NT2/D1 (cell line): Measurements from ENCODE around the gene PGM1.
A peak's percentile ranks its signal among the peaks of the same experiment; 100 is the strongest.

Experiments used
- DNase-seq: peaks from one replicate; pipeline ENCODE4 v3.0.0-alpha.2; 2011; ENCODE audit warnings: low read depth, low spot score
- H3K27me3 ChIP-seq: 2 replicates; pipeline ENCODE4 v1.6.0; 2011; ENCODE audit warnings: mild to moderate bottlenecking; ENCODE audit not compliant: insufficient read length, insufficient read depth
- H3K36me3 ChIP-seq: 2 replicates; pipeline ENCODE4 v1.6.1; 2011; ENCODE audit warnings: mild to moderate bottlenecking, low read length, mixed read lengths; ENCODE audit not compliant: insufficient read depth, insufficient read length
- H3K4me1 ChIP-seq: 2 replicates; pipeline ENCODE4 v1.5.1; 2011; ENCODE audit not compliant: insufficient read depth, insufficient read length
- H3K4me3 ChIP-seq: 2 replicates; pipeline ENCODE4 v1.5.1; 2011; ENCODE audit warnings: low read depth; ENCODE audit not compliant: insufficient read length
- H3K9ac ChIP-seq: 2 replicates; pipeline ENCODE4 v1.6.0; 2011; ENCODE audit warnings: low read depth; ENCODE audit not compliant: insufficient read length
- H3K9me3 ChIP-seq: 2 replicates; pipeline ENCODE4 v1.5.1; 2011; ENCODE audit warnings: mild to moderate bottlenecking, low read length; ENCODE audit not compliant: insufficient read depth
- SUZ12 ChIP-seq: IDR thresholded peaks from 2 replicates; pipeline ENCODE4 v1.6.1; 2011; ENCODE audit not compliant: insufficient read length, insufficient read depth; ENCODE audit errors: extremely low read depth
- YY1 ChIP-seq: IDR thresholded peaks from 2 replicates; pipeline ENCODE4 v1.6.1; 2011; ENCODE audit not compliant: insufficient read length, insufficient read depth
- ZNF274 ChIP-seq: IDR thresholded peaks from 2 replicates; pipeline ENCODE4 v1.6.1; 2011; ENCODE audit warnings: mild to moderate bottlenecking, low read depth, low read length

Gene PGM1

DNA sequence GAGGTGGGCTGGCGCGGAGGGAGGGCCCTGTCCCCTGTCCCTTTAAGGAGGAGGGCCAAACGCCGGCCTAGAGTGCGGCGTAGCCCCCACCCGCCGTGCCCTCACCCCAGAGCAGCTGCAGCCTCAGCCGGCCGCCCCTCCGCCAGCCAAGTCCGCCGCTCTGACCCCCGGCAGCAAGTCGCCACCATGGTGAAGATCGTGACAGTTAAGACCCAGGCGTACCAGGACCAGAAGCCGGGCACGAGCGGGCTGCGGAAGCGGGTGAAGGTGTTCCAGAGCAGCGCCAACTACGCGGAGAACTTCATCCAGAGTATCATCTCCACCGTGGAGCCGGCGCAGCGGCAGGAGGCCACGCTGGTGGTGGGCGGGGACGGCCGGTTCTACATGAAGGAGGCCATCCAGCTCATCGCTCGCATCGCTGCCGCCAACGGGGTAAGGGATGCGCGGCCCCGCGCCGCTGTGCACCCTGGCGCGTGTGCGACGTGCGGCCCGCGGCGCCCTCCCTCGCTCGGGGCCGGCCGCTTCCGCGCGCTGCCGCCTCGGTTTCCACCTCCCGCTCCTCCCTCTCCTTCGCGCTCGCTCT, at the start of gene PGM1:
Gene PGM1 (plus strand): TSS at position 109 of the 583 bp plus-strand sequence. CDS start 78 bp downstream, at position 187.
- H3K4me1 ChIP-seq: no peaks in the 10 kb centered on the region
- TF ChIP-seq YY1 (no peak), ZNF274 (no peak), SUZ12 (no peak)
- H3K36me3 ChIP-seq: peaks cover 12% of the 10 kb centered on the region
- peaks cover 6% of the 10 kb centered on the region for H3K27me3 ChIP-seq
- H3K9me3 ChIP-seq: no peaks in the 10 kb centered on the region
- no peak for DNase-seq
- peak within 1 kb of the TSS; percentile 82 for H3K4me3 ChIP-seq
- peak within 1 kb of the TSS; percentile 91 for H3K9ac ChIP-seq

DNA sequence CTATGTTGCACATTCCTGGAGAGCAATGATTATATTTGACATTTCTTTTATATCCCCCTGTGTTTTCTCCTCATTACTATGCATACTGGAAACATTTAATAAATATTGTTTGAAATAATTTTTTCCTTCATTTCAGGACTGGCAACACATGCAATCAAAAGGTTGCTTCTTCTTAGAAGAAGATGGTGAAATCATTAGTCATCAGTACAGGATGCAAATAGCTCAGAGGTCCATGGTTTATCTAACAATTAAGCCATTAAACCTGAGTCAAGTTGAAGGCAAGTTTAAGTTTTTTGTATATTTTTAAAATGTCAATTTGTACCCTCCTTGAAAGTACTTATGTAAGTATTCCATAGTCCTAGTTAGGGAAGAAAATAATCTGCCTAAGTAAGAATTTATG, 47.4 kb upstream of the PGM1 start:
- Histone ChIP-seq H3K27me3 (no peaks in the 10 kb centered on the region), H3K9ac (no peak overlapping the region), H3K4me1 (no peaks in the 10 kb centered on the region), H3K36me3 (no peaks in the 10 kb centered on the region), H3K9me3 (no peaks in the 10 kb centered on the region), H3K4me3 (no peak overlapping the region)
- DNase-seq: no peak
- no peak for TF ChIP-seq SUZ12
- TF ChIP-seq YY1: no peak
- no peak for TF ChIP-seq ZNF274

DNA sequence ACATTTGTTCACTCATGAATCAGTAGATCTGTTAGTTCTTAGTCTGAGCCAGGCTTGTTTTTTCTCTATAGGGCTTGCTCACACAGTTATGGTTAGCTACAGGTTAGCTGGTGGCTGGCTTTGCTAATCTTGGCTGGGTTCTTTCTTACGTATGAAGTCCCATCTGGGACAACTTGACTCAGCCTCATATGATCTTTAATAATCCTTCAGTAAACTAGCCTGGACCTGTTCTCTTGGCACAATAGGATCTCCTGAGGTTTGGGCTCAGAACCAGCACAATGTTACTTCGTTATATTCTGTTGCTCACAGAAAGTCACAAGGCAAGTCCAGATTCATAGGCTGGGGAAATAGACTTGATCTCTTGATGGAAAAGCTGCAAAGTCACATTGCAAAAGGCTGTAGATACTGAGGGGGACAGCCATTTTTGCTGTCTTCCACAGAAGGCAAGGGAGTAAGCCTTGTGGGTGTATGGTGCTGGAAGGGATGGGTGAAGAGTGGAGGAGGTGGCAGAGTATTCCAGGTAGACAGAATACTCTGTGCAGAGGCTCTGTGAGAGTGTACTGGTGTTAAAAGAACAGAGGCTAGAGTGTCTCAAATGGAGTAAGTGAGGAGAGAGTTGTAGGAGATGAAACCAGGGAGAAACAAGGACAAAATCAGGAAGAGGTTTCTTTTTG, 45.5 kb upstream of the PGM1 start:
- no peak overlapping the region for H3K4me3 ChIP-seq
- H3K4me1 ChIP-seq: no peaks in the 10 kb centered on the region
- no peaks in the 10 kb centered on the region for H3K27me3 ChIP-seq
- H3K9me3 ChIP-seq: no peaks in the 10 kb centered on the region
- no peak overlapping the region for H3K9ac ChIP-seq
- TF ChIP-seq SUZ12 (no peak), YY1 (no peak), ZNF274 (no peak)
- no peaks in the 10 kb centered on the region for H3K36me3 ChIP-seq
- DNase-seq: no peak

DNA sequence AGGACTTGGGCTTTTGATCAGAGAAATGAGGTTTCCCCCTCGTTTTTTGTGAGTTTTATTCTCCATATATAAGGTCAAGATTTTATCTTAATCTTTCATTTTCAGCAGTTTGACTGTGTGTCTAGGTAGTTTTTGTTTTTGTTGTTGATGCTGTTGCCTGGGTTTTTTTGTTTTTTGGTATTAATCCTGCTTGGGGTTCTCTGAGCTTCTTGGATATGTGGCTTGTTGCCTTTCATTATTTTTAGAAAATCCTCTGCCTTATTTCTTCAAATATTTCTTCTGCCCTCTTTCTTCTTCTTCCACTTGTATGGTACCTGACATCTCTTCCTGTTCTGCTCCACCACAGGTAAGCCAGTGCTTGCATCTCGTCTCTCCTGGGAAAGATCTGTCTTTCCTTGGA, 44.9 kb upstream of the PGM1 start:
- DNase-seq: no peak
- Histone ChIP-seq H3K36me3 (no peaks in the 10 kb centered on the region), H3K9ac (no peak overlapping the region), H3K9me3 (no peaks in the 10 kb centered on the region), H3K4me1 (no peaks in the 10 kb centered on the region), H3K4me3 (no peak overlapping the region), H3K27me3 (no peaks in the 10 kb centered on the region)
- TF ChIP-seq YY1: no peak
- no peak for TF ChIP-seq ZNF274

DNA sequence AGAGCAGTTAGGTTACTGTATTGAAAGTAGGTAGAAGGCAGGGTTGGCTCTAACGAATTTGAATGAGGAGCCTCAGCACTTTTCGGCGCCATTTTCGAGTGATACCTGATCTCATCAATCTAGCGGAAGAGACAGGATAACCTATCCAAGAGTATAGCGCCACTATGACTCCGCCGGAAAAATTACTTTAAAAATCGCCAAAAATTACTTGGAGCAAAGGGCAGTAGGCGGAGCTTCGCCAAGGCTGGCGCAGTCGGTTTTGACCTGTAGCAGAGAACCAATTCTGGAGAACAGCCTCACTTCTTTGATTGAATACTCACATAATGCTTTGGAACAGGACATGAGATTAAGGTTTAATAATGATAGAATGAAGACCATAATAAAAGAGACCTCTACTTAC, 44.3 kb upstream of the PGM1 start:
- DNase-seq: no peak
- Histone ChIP-seq H3K27me3 (no peaks in the 10 kb centered on the region), H3K4me3 (no peak overlapping the region), H3K9me3 (no peaks in the 10 kb centered on the region), H3K9ac (no peak overlapping the region), H3K36me3 (no peaks in the 10 kb centered on the region), H3K4me1 (no peaks in the 10 kb centered on the region)
- TF ChIP-seq SUZ12 (no peak), YY1 (no peak), ZNF274 (no peak)

DNA sequence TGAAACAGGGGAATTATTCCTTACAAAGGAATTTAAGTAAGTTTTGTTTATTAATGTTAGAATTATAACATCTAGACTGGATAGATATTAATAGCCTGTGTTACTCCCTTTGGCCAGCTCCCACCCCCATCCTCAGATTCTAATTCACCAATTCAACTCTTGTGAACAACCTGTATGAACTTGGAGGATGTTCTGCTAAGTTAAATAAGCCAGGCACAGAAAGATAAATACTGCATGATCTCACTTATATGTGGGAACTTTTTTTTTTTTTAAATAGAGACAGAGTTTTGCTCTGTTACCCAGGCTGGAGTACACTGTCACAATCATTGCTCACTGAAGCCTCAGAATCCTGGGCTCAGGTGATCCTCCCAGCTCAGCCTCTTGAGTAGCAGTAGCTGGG, 37.7 kb upstream of the PGM1 start:
- H3K9me3 ChIP-seq: no peaks in the 10 kb centered on the region
- H3K27me3 ChIP-seq: no peaks in the 10 kb centered on the region
- TF ChIP-seq SUZ12 (no peak), ZNF274 (no peak), YY1 (no peak)
- H3K4me3 ChIP-seq: no peak overlapping the region
- no peak overlapping the region for H3K9ac ChIP-seq
- DNase-seq: no peak
- no peaks in the 10 kb centered on the region for H3K4me1 ChIP-seq
- no peaks in the 10 kb centered on the region for H3K36me3 ChIP-seq

DNA sequence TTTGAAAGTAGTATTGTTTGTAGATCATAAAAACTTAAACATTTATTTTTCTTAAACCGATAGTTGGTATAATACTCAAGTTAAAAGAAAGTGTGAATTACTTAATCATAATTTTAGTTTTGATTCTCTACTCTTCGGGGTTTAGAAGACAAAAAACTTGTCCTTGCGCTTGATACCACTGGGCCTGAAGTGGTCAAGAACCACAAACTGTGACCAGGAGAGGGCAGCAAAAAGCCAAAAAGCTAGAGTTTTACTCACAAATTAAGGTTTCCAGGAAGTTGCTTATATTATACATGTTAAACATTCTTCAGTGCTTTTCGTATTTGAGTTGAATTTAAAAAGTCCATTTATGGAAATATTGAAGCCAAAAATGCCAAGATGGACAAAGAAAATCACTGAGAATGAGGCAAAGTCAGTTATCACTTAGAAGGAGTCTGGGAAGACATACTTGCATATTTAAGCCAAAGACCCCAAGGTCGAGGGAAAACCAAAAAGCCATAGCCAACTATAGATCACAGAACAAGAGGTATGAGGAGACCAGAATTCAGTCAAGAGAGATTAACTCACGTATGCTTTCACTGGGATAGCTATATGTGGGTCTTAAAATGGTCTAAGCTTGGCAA, 35.7 kb upstream of the PGM1 start:
- H3K27me3 ChIP-seq: no peaks in the 10 kb centered on the region
- H3K4me1 ChIP-seq: no peaks in the 10 kb centered on the region
- H3K36me3 ChIP-seq: no peaks in the 10 kb centered on the region
- no peak overlapping the region for H3K4me3 ChIP-seq
- no peak overlapping the region for H3K9ac ChIP-seq
- H3K9me3 ChIP-seq: no peaks in the 10 kb centered on the region
- TF ChIP-seq YY1 (no peak), ZNF274 (no peak), SUZ12 (no peak)
- peak; percentile 55 for DNase-seq
